ENCODE results near the gene TGM2.

Gene TGM2

DNA sequence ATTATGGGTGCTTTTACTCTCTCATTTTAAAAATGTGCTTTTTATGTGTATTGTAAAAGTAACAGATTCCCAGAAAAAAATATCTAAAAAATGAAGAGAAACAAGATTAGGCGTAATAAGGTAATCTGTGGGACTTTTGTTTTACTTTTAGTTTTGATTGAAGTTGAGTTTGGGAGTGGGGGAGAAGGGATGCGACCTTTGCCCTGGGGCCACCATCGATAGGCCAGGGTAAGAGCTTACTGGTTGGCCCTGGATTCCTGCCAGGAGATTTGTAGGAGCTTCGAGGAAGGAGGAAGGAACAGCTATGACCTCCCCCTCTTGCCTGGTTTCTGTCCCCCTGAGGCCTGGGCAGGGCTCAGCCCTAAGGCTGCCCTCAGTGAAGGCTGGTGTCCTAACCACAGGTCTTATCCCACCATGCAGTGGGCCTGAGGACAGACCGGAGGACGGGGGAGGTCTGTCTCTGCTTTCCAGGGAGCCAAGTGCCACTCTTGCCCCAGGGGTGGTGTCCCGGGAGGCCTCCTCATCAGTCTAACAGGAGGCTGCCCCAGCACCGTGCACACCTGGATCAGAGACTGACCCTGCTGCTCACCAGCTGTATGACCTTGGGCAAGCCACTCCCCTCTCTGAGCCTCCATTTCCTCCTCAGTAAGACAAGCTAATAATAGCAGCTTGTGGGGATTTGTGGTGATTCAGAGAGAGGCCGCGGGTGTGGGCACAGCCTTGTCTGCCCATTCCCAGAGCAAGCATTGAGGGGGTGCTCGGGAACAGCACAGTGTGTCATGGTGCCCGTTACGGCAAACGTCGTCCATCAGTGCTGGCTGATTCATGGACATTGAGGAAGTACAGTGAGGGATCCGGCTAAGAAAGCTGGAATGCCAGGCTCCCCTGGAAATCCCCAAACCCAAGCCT is 21.2 kb downstream of the TGM2 start:
- DNase-seq (ENCODE audit: low spot score), result no peak

DNA sequence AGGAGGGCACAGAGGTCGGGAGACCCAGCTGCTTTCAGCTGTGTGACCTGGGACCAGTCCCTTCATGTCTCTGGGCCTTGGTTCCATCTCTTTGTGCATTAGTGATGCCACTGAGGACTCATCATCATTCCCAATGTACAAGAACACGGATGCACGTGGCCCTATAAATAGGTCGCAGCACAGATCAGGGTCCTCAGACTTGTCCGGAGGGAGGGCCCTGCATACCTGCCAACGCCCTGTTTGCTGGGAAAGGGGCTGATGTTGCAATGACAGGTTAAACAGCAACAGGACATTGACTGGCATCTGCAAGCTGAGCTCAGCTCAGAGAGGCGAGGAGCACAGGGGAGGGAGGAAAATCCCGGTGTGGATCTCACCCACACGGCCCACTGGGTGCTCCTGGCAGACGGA is 21.8 kb downstream of the TGM2 start:
- no peak for DNase-seq (ENCODE audit: low spot score)

DNA sequence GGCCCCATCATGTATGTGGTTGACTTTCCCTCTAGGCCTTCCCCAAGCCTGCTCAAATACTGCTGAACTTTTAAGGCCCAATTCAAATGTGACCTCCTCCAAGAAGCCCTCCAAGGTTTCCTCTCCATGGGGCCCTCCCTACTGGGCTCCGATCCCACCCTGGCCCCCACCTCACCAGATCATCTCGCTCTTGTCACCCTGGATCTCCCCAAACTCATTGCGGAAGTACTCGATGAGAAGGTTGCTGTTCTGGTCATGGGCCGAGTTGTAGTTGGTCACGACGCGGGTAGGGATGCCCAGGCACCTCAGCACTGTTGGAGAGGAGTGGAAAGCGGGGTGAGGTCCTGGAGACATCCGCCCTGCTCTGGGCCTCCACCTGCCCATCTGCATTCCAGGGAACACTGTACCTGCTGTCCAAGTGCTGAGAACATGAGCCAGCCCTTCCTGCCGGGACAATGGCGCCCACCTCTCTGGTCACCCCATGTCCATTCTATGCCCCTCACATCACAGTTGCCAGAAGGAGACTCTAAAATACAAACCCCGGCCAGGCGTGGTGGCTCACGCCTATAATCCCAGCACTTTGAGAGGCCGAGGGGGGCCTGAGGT is 23.1 kb downstream of the TGM2 start:
- no peak for DNase-seq (ENCODE audit: low spot score)

DNA sequence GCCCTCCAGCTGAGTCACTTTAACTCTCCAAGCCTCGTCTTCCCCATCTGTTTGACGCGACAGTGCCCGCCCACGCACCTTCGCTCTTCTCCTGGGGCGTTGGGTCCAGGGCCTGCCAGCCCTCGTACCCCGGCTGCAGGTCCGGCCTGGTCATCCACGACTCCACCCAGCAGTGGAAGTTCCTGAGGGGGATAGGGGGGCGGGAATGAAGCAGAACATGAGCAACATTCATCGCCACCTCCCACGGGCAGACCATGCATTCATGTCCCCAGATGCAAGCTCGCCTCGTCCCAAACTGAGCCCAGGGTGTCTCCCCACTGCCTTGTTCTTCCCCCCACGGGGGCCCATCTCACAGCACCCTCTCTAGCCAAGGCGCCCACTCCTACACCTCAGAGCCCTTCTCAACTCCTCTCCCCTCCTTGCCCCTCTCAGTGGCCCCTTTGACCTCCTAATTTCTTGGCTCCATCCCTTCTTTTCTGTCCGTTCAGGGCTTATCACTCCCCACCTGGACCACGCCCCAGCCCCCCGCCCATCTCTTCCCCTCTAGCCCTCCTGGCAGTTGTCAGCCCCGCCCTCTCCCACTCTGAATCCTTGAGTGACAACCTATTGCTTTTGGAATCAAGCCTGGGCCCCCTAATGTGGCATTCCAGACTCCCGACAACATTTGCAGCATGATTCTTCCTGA is 23.7 kb downstream of the TGM2 start:
- no peak for DNase-seq (ENCODE audit: low spot score)

DNA sequence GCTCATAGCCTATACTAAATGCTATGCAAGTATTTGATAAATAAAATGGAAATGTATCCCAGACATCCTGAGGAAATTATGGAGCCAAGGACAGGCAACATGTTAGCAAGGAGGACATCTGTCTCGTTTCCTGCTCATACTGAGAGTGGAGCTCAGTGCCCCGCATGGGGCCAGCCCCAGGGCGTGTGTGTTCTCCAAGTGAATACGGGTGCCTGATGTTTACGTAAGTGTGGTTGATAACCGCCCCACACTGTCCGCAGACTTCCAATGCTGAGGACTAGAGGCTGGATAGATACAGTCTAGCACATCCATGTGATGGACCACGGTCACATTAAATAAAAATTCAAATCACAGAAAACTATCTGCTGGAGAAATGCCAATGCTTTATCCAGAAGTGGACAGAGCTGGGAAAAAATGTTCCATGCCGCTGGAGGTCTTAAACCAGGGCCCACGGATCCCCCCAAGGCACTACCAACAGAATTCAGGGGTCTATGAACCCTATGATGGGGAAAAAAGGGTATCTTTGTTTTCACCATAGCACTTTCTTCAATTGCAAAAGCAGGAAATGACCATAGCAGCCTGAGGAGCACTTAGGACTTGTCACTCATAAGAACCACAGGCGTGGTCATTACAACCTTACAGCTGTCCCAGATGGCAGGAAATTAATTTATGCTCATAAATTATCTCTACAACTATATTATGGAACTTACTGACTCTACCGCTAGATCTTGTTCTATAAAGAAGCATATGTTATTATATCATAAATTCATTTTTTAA is 24.9 kb downstream of the TGM2 start:
- DNase-seq (ENCODE audit: low spot score), result no peak

DNA sequence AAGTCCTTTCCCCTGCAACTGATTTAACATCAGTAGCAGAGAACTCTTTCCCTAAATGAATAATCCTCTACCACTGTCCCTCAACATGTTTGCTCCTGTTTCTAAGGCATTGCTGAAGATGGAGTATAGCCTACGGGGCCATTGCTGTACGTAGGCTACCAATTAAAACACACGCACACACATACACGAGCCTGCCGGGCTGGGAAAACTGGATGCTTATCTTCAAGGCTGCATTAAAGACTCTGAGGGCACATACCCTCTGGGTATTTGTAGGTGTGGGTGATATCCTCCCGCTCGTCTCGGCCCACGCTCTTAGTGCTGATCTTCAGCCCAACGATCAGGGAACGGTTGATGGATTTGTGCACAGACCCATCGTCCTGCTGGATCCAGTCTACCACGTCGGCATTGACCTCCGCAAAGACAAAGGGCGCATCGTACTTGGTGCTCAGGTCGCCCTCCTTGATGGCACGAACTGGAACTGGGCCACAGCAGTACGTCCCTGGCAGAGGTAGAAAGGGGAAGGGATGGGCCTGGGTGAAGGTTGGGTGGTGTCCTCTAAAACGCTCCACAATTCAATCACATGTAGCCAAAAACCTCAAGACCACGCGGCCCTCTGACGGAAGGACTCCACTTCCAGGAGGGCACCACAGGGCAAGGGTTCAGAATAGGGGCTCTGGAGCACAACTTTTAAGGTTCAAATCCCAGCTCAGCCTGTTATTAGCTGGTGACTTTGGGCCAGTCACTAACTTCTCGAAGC is 25.7 kb downstream of the TGM2 start:
- no peak for DNase-seq (ENCODE audit: low spot score)

DNA sequence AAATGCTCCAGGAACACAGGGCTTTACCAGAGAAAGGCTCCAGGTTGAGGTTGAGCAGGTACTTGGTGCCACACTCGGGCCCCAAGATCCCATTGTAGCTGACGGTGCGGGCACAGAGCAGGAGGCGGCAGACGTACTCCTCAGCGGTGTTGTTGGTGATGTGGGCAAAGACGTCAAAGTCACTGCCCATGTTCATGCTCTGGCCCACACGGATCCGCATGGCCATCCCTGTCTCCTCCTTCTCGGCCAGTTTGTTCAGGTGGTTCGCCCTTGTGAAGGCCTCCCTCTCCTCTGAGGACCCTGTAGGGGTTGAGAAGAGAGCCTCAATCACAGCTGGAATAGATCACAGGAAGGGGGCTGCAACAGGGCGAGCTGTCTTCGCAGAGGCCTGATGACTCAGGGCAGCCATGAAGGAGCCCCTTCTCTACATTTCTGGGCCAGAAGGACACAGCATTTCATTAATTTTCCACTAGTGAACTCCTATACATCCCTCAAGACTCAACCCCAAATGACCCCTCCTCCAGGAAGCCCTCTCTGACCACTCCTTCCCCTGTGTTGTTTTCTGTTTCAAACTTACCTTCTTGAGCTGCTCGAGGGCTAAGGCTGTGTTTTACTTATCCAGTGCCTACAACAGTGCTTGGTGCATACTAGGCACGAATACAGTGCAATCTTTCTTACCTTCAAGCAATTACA is 26.8 kb downstream of the TGM2 start:
- DNase-seq (ENCODE audit: low spot score), result no peak

DNA sequence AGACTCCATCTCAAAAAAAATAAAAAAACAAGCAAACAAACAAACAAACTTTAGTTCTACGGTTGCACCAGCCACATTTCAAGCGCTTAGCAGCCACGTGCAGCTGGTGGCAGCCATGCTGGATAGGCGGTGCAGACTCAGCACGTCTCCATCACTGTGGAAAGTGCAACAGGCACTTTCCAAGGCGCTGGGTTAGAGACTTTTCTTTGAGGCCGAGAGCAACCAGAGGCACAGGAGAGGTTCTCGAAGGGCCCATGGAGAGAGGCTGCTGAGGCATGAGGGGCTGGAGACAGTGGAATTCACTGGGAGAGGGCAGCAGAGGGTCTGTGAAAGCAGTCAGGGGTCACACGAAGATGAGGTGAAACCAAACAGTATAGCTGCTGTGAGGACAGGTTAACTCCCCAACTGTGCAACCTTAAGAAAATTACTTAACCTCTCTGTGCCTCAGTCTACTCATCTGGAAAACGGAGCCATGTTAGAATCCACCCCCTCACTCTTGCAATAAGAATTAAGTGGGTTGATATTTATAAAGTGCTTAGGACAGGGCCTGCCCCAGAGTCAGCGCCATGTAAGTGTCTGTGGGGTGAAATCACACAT is 27.5 kb downstream of the TGM2 start:
- DNase-seq (ENCODE audit: low spot score), result no peak

DNA sequence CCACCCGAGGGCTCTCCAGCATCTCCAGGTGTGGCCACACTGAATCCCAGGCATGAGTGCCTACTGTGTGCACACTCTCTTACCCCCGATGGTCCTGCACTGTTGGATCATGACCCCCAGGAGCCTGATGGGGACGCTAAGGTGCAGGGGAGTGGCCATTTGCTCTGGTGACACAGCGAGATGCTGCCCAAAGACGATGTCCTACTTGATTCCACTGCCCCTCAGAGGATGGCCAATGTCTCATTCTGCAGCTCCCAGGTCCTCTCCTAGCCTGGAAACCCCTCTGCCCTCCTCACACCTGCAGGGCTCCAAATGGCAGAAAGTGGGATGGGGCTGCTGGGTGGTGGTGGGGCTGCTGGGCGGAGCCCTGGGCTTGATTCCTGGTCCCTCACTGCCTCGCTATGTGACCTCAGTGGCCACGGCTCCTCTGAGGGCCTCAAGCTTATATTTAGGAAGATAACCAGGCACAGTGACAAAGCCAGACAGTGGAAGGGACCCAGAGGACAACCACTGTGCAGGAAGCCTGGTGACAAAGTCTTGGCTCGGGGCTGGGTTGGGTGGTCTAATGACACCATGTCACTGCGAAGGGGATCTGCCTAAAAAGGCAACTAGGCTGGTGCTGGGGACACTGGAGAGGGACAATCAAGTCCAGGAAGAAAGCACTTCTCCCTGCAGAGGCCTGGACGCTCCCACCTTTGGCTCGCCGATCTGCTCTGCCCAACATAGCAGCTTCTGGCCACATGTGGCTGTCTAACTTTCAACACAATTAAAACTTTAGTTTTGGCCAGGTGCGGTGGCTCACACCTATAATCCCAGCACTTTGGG is 28.4 kb downstream of the TGM2 start:
- no peak for DNase-seq (ENCODE audit: low spot score)

DNA sequence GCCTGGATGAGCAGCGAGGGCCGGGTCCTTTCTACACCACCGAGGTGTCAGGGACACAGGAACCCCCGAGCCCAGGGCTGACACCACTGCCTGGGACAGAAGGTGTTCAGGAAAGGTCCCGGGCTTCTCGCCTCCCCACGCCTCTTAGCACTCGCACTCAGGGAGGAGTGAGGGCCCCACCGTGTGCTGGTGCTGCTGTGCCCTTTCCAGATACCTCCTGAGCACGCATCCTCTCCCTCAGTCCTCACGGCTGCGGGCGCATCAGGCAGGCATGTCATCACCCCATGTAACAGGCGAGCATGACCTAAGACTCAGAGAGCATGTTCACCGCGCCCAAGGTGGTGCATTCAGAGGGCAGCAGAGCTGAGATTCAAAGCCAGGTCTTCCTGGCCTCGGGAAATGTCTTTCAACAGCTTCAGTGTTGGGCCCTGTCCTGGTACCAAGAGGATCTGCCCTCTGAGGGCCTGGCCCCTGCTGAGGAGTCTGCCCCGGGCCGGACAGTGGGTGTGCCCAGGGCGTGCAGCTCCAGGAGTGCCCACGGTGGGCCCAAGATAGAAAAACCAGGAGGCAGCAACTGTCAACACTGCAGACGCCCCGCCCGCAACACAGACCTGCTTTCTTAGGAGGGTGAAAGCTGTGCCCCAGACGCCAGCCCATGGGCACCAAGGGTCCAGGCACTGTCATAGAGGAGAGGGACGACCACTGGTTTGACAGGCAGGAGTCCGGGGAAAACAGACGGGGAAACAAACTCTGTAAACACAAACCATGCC is 29.2 kb downstream of the TGM2 start:
- DNase-seq (ENCODE audit: low spot score), result no peak

DNA sequence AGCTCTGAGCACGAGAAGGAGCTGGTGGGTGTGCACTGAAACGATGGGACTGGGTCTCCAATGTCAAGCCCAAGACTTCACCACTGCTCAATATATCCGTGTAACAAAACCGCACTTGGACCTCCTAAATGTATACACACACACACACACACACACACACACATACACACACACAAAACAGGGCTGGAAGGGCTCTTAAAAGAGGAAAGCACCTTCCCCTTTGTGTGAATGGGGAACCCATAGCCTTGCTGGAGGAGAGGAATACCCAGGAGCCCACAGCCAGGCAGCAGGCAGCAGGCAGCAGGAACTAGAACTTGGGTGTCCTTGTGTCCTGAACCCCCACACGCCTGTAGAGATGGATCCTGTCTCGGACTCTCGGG is 29.8 kb downstream of the TGM2 start:
- DNase-seq (ENCODE audit: low spot score), result no peak

DNA sequence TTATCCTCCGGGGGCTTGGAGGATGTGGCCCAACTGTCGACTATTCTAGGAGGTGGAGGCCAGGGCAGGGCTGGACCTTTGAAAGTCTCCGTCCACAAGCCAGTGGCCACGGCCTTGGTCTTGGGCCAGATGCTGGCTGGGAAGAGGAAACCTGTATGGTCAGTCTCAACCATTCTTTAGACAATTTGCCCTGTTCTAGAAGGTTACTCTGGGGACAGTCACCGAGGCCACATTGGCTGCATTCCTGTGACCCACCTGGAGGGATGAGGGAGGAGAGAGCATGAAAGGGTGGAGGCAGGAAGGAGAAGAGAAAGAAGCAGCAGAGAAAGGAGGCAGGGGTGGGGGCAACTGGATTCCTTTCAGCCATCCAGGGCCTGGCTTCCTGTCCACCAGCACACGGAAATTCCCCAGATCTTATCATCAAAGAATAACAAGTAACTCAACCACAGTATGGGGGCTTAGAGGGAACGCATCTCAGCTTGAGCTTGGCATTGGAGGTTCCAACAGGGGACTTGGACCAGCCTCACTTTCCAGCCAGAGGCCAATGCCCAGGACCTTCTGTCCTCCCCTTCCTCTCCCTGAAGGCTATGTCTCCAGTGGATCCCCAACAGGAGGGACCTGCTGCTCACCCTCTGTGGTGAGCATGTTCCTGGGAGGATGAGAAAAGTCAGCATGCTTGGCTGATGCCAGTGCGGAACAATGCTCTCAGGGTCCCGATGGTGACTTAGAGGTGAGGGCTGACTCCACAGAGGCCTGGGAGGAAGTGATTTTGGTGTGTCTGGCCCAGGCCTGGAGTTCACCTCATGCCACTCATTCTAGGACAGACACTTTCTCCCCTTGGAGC is 30.4 kb downstream of the TGM2 start:
- DNase-seq (ENCODE audit: low spot score), result no peak

DNA sequence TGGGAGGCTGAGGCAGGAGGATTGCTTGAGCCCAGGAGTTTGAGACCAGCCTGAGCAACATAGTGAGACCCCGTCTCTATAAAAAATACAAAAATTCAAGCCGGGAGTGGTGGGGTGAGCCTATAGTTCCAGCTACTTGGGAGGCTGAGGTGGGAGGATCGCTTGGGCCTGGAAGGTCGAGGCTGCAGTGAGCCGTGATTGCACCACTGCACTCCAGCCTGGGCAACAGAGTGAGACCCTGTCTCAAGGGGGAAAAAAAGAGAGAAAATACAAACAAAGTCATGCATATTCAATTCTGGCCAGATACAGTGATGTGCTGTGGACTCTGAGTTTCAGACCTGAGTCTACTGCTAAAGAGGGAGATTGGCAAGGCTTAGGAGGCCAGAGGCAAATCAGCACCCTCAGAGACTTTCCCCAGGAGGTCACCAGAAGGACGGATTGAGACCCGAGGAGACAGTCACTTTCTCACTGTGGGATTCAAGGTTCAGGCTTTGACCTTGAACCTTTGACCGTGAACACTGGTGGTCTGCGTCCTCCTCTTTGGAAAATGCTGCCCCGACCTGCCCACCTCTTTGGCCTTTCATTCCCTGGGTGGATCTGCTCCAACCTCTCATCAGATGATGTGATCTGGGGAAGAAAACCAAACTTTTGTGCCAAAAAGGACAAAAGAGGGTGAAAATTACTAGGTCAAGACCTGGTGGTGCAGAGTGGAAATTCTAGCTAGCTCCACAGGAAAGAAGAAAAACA is 31.2 kb downstream of the TGM2 start:
- no peak for DNase-seq (ENCODE audit: low spot score)

DNA sequence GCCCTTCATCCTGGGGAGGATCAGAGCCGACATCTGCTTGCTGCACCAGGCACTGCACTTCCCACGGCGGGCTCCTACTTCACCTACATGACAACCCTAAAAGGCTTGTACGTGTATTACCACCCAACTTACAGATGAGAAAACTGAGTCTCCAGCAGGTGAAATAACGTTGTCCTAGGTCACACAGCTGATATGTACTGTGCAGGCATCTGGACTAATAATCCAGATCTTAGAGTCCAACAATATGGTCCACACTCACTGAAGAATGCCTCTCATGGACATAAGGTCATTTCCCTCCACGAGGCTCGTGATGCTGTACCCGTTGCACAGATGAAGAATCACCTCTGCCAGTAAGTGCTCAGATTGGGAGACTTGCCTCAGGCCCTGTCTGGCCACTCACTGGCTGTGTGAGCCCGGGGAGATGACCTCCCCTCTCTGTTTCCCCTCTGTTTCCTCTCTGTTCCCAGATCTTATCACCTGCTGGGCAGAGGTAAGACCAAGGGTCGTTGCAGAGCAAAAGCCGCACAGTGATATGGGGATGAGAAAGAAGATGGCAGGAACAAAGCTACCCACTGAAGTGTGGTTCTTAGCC is 32.1 kb downstream of the TGM2 start:
- no peak for DNase-seq (ENCODE audit: low spot score)

DNA sequence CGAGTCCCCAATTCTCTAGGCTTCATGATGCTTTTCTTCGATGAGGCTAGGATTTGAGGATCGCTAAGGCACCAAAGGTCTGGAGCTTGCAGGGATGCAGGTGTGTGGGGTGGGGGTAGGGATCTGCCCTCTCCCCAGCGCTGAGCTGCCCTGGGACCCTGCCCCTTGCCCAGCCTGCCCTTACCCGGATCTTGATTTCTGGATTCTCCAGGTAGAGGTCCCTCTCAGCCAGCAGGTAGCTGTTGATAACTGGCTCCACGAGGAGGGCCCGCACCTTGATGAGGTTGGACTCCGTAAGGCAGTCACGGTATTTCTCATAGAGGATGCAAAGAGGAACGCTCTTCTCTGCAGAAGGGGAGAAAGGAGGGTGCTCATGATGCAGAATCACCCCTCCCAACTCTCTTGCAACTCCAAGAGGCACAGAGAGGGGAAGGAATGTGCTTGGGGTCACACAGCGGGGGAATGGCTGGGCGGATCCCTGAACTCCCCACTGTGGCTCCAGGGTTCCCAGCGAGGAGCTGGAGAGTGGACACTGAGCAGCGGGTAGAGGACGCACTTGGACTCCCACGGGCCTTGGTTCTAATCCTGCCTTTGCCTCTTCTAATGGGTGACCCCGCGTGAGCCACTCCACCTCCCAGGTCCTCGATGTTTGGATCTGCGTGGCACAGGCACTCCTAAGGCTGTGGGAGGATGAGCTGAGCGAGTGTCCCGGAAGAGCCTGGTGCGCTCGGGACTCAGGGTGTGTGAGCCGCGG is 32.7 kb downstream of the TGM2 start:
- no peak for DNase-seq (ENCODE audit: low spot score)

DNA sequence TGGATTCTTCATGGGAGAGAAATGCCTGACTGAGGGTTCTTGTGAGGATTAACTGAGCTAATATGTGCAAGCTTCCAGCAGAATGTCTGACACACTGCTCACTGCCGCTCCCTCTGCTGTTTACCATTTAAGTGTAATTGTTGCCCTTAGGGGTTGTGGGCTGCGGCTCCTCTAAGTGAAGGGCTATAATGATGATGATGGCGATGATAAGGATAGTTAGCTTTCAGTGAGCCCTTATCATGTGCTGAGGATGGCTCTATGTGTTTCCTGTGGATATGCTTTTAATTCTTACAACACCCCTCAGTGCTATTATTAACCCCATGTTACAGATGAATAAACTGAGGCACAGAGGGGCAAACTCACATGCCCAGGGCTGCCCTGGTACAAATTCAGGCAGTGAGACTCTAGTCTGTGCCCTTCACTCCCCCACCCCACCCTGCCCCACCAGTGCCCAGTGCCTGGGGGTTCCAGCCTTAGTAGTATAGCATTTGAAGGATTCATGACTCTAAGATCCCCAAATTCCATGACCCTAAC is 33.4 kb downstream of the TGM2 start:
- DNase-seq (ENCODE audit: low spot score), result no peak
